GM18505 (cell line): ENCODE results near the gene FASTKD2.
"Not testable (repeated sequence)": the region's sequence is repeated elsewhere in the genome, so short reads cannot be mapped to it uniquely, and the experiment has no call there.

Experiments
- ATAC-seq: cut with Tn5 transposase; IDR thresholded peaks from one replicate; pipeline ENCODE4 v1.9.1; 2021; ENCODE audit not compliant: unreplicated experiment
- POLR2A ChIP-seq: IDR thresholded peaks from 4 replicates; pipeline ENCODE4 v1.6.1; 2011; ENCODE audit warnings: borderline replicate concordance; ENCODE audit not compliant: insufficient read depth, insufficient read length; ENCODE audit errors: extremely low read depth

Gene FASTKD2

DNA sequence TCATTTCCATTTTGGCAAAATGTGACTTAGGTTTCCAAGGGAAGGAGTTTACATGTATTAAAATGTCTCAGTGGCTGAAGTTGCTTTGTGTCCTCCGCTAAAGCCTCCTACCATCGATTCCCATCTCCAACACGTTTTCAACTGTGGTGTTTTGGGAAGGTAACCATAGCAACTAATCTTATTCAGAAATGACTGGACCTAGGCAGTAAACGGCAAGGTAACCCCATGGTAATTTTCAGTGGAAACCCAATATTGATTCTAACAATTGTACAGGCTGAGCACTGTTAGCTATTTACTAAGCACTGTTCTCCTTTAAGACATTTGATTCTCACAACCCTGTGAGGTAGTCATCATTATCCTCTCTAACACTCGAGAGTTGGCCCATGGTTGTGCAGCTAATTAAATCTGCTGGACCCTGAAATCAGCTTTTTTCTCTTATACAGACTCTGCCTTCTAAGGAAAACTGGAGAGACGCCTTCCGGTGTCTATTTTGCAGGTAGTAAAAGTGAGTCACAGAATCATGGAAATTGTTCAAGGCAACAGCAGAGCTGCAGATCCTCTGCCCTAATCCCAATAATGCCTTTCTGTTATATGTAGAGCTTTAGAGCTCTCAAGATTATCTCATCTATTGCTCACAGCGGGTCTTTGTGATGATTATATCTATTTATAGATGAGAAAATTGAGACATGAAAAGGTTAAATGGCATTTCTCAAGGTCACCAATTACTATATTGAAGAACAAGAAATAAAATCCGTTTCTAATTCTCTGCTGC, 36.2 kb downstream of the FASTKD2 start:
- no peak for TF ChIP-seq POLR2A
- ATAC-seq, result no peak

DNA sequence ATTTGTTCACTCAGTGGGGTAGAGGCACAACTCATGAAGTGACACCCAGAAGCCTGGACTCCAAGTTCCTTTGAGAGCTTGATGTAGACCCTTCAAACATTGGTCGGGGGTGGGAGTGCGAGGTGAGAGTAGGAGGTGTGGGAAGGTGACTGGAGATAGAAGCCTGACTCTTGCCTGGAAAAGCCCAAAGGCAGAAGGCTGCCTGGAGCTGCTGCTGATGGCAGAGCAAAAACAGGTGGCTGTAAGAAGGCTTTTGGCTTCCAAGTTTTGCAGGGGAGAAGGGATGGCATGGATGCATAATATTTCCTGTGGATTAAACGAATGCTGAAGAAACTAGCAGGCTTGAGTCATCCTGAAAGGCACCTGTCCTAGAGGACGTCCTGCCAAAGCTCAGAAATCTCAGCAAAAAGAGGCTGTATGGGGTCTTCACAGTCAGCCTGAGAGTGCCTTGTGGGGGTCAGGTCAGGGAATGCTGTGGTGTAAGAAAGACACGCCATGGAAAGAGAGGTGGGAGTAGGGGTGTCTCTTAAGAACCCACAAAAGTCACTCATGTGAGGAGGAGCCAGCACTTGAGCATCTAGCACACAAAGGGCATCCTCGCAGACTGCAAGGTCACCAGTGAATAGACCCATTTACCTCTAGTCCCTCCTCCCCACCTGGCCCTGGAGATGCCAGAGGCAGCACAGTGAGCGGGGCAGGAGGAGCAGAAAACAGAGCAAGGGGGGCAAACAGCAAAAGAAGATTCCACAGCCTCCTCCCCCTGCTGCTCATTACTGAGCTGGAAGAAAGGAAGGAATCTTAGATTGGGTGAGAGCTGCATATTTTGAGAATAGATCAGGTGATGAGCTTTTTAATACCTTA, 37.5 kb downstream of the FASTKD2 start:
- ATAC-seq, result no peak
- no peak for TF ChIP-seq POLR2A

DNA sequence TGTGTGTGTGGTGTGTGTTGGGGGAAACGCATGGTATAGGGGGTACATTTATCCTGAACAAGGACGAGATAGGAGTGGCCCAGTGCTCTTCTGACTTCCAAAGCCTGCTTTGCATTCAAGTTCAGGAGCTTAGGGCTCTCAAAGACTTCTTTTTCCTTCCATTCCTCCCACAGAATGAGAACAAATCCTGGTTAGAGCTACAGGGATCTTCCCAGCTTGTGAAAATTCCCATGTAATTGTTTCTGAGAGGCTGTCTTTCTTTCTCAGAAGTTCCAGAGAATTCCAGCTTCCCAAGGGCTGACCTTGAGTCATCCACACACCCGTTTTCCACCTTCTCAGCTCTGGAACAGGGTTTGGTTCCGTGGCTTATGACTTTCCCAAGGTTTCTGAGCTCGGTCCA, 38.9 kb downstream of the FASTKD2 start:
- TF ChIP-seq POLR2A, result no peak
- no peak for ATAC-seq

DNA sequence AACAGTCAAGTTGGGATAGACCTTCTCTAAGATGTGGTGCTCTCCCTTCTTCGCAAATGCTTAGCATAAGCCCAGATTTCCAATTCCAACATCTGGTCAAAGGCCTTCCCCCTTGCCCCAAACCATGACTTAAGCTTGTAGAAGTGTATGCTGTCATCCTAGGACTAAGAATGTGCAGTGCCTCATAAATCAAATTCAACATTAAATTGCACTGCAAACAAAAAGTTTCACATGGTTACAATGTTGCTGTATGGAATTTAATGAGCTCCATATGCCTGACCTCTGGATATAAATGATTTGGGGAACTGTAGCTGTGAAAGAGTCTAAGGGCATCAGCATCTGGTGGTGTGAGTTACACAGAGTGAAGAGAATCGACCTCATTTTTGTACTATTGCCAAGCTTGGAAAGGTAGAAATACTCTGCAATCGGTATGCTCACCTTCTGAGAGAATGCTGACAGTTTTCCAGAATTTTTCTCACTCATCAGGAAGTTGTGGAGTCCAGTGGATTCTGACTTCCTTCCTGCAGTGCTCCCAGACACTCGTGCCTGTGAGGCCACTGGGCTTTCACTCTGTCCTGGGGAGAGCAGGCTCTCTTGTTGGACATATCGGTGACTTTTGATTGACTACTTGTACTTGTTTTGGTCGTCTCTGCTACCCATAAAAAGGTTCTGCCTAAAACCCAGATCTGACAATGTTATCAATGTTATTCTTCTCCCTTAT, 40.6 kb downstream of the FASTKD2 start:
- no peak for TF ChIP-seq POLR2A
- ATAC-seq, result no peak

GRCh38 chr2:206807624-206808023, 42.2 kb downstream of the FASTKD2 start:
- ATAC-seq, result not testable (repeated sequence)

GRCh38 chr2:206812471-206812870, 47.1 kb downstream of the FASTKD2 start:
- not testable (repeated sequence) for ATAC-seq

- no peak for TF ChIP-seq POLR2A
- no peak for ATAC-seq
These were observed 49.1 kb downstream of the FASTKD2 start for GRCh38 chr2:206814498-206814897.

GRCh38 chr2:206820807-206821206, 55.4 kb downstream of the FASTKD2 start:
- ATAC-seq, result no peak
- TF ChIP-seq POLR2A, result no peak

DNA sequence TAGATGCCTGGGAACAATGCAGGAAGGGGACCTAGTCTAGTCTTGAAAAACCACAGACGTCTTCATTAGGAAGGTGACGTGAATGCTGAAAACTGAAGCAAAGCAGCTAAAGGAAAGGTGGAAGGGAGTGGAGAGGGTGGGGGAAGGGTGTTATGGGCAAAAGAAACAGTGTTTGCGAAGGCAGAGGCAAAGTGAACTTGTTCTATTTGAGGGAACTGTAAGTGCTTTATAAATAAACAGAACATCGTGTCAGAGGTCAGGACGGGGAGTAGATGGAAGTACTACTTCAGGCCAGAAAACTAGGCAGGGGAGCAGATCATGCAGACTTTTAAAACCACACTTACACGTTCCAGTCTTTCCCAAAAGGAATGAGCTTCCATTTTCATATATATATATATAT, 57.8 kb downstream of the FASTKD2 start:
- no peak for ATAC-seq
- no peak for TF ChIP-seq POLR2A

DNA sequence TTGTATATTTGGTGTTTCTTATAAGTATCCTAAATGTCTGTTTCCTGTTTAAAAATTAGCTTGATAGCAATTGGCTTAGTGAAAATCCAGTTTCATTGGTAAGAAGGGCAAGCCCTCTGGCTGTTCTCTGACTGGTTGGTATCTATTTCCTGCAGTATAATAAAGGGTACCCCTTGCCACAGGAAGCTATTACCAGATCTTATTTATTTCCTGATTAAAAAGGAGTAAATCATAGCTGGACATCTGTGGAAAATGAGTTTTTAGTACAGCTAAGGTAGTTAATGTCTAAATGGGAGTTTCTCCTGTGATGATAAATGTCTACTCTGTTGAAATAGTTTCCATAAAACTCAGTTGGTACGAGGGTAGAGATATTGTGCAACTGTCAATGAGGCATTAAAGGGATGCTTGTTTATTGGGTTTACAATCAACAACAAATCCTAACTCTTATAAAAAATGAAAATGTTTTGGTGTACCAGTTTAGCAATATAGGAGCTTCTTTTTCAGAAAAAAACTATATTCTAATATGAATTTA, 58.7 kb downstream of the FASTKD2 start:
- no peak for TF ChIP-seq POLR2A
- ATAC-seq, result no peak

- TF ChIP-seq POLR2A, result no peak
- no peak for ATAC-seq
These were observed 59.6 kb downstream of the FASTKD2 start for GRCh38 chr2:206824993-206825392.

- no peak for TF ChIP-seq POLR2A
- ATAC-seq, result no peak
These were observed 66.1 kb downstream of the FASTKD2 start for GRCh38 chr2:206831442-206831995.

- TF ChIP-seq POLR2A, result no peak
- ATAC-seq, result no peak
These were observed 67.5 kb downstream of the FASTKD2 start for GRCh38 chr2:206832873-206833272.
